OCI-LY3 (cell line): ENCODE data around the gene CASK.

ENCODE experiments used
- EZH2phosphoT487 ChIP-seq: fragments of 200-600 bp; shearing (Covaris generic); IDR thresholded peaks from 2 replicates; pipeline ENCODE4 v1.6.1; 2018; ENCODE audit warnings: antibody characterized with exemption, mixed run types, low read depth
- TF ChIP-seq, protein P1 (sequence below): fragments of 200-600, 300-600 bp; sonication (generic); IDR thresholded peaks from 2 replicates; pipeline ENCODE4 v1.5.1; 2014; ENCODE audit warnings: antibody characterized with exemption, low read length, low read depth

DNA sequence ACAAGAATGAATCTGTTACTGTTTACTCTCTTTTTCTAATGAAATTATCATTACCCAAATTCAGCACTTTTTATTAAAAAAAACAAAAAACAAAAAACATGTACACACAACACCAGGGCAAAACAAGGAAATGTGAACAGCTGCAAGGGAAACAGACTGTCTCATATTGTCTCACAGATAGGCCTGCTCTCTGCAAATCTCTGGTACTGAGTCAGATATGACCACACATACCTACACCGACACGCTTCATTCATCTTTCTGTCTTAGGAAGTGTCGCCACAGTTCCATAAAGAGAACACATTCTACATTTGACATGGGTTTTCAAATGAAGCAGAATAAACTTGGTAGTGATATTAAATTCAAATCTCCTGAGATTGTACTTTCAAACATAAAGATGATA, 326.8 kb downstream of the CASK start:
- TF ChIP-seq, protein P1, sequence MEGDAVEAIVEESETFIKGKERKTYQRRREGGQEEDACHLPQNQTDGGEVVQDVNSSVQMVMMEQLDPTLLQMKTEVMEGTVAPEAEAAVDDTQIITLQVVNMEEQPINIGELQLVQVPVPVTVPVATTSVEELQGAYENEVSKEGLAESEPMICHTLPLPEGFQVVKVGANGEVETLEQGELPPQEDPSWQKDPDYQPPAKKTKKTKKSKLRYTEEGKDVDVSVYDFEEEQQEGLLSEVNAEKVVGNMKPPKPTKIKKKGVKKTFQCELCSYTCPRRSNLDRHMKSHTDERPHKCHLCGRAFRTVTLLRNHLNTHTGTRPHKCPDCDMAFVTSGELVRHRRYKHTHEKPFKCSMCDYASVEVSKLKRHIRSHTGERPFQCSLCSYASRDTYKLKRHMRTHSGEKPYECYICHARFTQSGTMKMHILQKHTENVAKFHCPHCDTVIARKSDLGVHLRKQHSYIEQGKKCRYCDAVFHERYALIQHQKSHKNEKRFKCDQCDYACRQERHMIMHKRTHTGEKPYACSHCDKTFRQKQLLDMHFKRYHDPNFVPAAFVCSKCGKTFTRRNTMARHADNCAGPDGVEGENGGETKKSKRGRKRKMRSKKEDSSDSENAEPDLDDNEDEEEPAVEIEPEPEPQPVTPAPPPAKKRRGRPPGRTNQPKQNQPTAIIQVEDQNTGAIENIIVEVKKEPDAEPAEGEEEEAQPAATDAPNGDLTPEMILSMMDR: no peak
- TF ChIP-seq EZH2phosphoT487: no peak
